Pancreas (tissue), 10 donors: ENCODE results near the gene RBM20. TPM values are rescaled to one million over a fixed set of nuclear protein-coding genes. Genes with fewer than 3 reads are reported as not detected.

Experiments
- ATAC-seq, 4 donors: fragments of 200-7000 bp; cut with Tn5 transposase; one replicate each; pipeline versions ENCODE4 v1.8.0 to v1.9.1; 2020; ENCODE audit warnings: mild to moderate bottlenecking in 4 of 4, moderate library complexity in 4 of 4
- DNase-seq, 6 donors: peaks; one replicate each; pipeline ENCODE4 v3.0.0-alpha.2; 2020
- FAIRE-seq: peaks from 2 replicates; lab custom pipeline; 2012; peaks lifted over from hg19 to GRCh38; lab: Jason Lieb, UNC
- H3K27ac ChIP-seq, 4 donors: fragments of 200-600 bp; sonication (generic); 1 replicate in 3 of 4; 2 replicates in 1 of 4; pipeline versions ENCODE4 v1.5.0 to v1.8.0; 2020
- H3K27me3 ChIP-seq, 4 donors: fragments of 200-600 bp; one replicate each; pipeline ENCODE4 v1.8.0; 2021
- H3K36me3 ChIP-seq, 3 donors: fragments of 200-600 bp; sonication (generic) in 1 of 3; one replicate each; pipeline versions ENCODE4 v1.5.0 to v1.8.0; 2020 to 2021
- H3K4me1 ChIP-seq, 3 donors: fragments of 200-600 bp; one replicate each; pipeline ENCODE4 v1.8.0; 2021
- H3K4me3 ChIP-seq, 4 donors: fragments of 200-600 bp; sonication (generic) in 2 of 4; one replicate each; pipeline versions ENCODE4 v1.5.0 to v1.8.0; 2020 to 2021
- H3K9me3 ChIP-seq, 4 donors: fragments of 200-600 bp; one replicate each; pipeline ENCODE4 v1.8.0; 2021
- CTCF ChIP-seq, 4 donors: fragments of 200-600 bp; sonication (generic) in 3 of 4; IDR thresholded peaks; one replicate each; pipeline versions ENCODE4 v1.5.0 to v1.8.0; 2021; ENCODE audit warnings: antibody characterized with exemption in 4 of 4
- WGBS, 2 donors: extraction: QIAGEN DNeasy Blood & Tissue Kit; methylation state at CpG; one replicate each; pipeline ENCODE4 v1.1.7; 2013; 5-methylcytosine and 5-hydroxymethylcytosine counted together
- intact Hi-C, 3 donors: fragments of 100-400 bp; cut with DNase I; formaldehyde crosslinking; loops; one replicate each; pipeline versions ENCODE4 v1.11.1 to v1.14.2; 2022
- polyA plus RNA-seq, 2 donors: library from polyadenylated mRNA; stranded (reverse); fragments of 200-250 nt; gene quantifications; one replicate each; pipeline ENCODE4 v1.2.3, GENCODE V29; 2013
- total RNA-seq, 6 donors: library from RNA; stranded (reverse); fragmentation: NEBNext Ultra II Directional in 4 of 6; extraction: Animal tissue kit (Norgen Biotek cat#: 25700) in 4 of 6; gene quantifications; one replicate each; pipeline versions ENCODE4 v1.2.1 to v1.2.4, GENCODE V29; 2021 to 2023
- donor health status: healthy with polysubstance abuse.
- donor health status: DM: no; HTN: no; CAD: no; lungs with moderate emphysema.
- donor health status: DM: no; HTN: no; CAD: no.
- donor health status: control.
- donor health status: control.
- donor health status: Bipolar disorder and iron deficiency.
- donor health status: DM: yes; HTN: yes; CAD: no.
- donor health status: DM: no; HTN: no; CAD: no.
- donor health status: DM: no; HTN: no; CAD: no.
- donor health status: DM: yes; HTN: yes; CAD: no.

Gene RBM20
- total and polyA plus RNA-seq, 8 donors, result 0.79 to 23.6 (median 3.7) TPM

- TF ChIP-seq CTCF (IDR thresholded peaks at IDR 0.05), result no peak
- Histone ChIP-seq H3K27ac (no peak overlapping the region), H3K4me3 (no peak overlapping the region), H3K9me3 (no peaks in the 10 kb centered on the region), H3K36me3 (no peaks in the 10 kb centered on the region), H3K4me1 (peaks cover 0 to 10% (median 5%) of the 10 kb centered on the region in 3 donors), H3K27me3 (no peaks in the 10 kb centered on the region)
- 95 to 98% methylated on average over 2 of the region's 2 CpGs for WGBS, 2 donors
- ATAC-seq, result no peak
- intact Hi-C loops, result no loop called here
- no peak for DNase-seq
- FAIRE-seq, result no peak
These were observed 138.5 kb downstream of the RBM20 start for GRCh38 chr10:110782616-110783015.

GRCh38 chr10:110783509-110784107, 139.5 kb downstream of the RBM20 start:
- ATAC-seq, result peak in 2 of 4 donors; percentile 43 to 55
- FAIRE-seq, result no peak
- H3K4me1 ChIP-seq, result peaks cover 5 to 12% (median 10%) of the 10 kb centered on the region in 3 donors
- H3K4me3 ChIP-seq, result no peak overlapping the region
- no peak for DNase-seq
- peak overlapping the region in 1 of 4 donors; percentile 33 for H3K27ac ChIP-seq
- no peaks in the 10 kb centered on the region for H3K36me3 ChIP-seq
- H3K27me3 ChIP-seq, result no peaks in the 10 kb centered on the region
- 70 to 77% methylated on average over 7 of the region's 7 CpGs for WGBS, 2 donors
- no peak for TF ChIP-seq CTCF (IDR thresholded peaks at IDR 0.05)
- intact Hi-C loops, result no loop called here
- H3K9me3 ChIP-seq, result no peaks in the 10 kb centered on the region

GRCh38 chr10:110784198-110784597, 140.1 kb downstream of the RBM20 start:
- no peak for FAIRE-seq
- Histone ChIP-seq H3K27me3 (no peaks in the 10 kb centered on the region), H3K4me1 (peaks cover 5 to 15% (median 12%) of the 10 kb centered on the region in 3 donors), H3K27ac (peak overlapping the region in 2 of 4 donors; percentile 14 to 33), H3K9me3 (no peaks in the 10 kb centered on the region), H3K4me3 (no peak overlapping the region), H3K36me3 (no peaks in the 10 kb centered on the region)
- DNase-seq, result peak in 2 of 6 donors; percentile 31 to 43
- WGBS, 2 donors, result 25 to 36% methylated on average over 6 of the region's 6 CpGs
- TF ChIP-seq CTCF (IDR thresholded peaks at IDR 0.05), result no peak
- ATAC-seq, result peak; percentile 48 to 81 (median 68)
- intact Hi-C loops, result no loop called here

DNA sequence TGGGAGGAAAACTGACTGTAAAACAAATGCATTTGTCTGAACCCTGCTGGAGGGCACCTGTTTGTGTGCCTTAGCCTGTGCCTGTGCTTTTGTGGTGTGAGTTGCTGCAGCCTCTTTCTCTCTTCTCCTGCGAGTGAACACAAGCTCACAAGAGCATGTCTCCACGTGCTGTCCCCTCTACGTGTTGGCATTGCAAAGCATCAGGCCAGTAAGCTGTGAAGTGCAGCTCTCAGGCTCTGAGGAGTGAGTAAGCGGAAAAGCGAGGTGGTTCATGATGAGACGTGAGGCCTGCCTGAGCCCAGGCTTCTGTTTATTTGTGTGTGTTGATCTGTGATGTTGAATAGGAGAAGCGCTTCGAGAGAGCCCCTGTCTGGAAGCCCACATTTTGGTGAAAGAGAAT, 142.0 kb downstream of the RBM20 start:
- no peak for FAIRE-seq
- Histone ChIP-seq H3K4me3 (no peak overlapping the region), H3K9me3 (no peaks in the 10 kb centered on the region), H3K4me1 (peaks cover 18 to 34% (median 29%) of the 10 kb centered on the region in 3 donors), H3K36me3 (no peaks in the 10 kb centered on the region), H3K27me3 (no peaks in the 10 kb centered on the region), H3K27ac (no peak overlapping the region)
- intact Hi-C loops, result no loop called here
- no peak for ATAC-seq
- no peak for DNase-seq
- 81 to 84% methylated on average over 8 of the region's 8 CpGs for WGBS, 2 donors
- no peak for TF ChIP-seq CTCF (IDR thresholded peaks at IDR 0.05)
